ENCODE results near the gene PRKCSH. TPM values are rescaled to one million over a fixed set of nuclear protein-coding genes. Genes with fewer than 3 reads are reported as not detected.

The PRKCSH gene
- total RNA-seq, 1 donor from 2014 or later, result 405 TPM

- Histone ChIP-seq H3K79me2 (ENCODE audit: insufficient read depth, low read length) (no peaks in the 10 kb centered on the region), H3K27me3 (ENCODE audit: insufficient read depth, low read length) (peaks cover 3% of the 10 kb centered on the region), H3K9ac (ENCODE audit: low read length) (no peak overlapping the region), H3K27ac (ENCODE audit: low read depth, low read length) (no peak overlapping the region), H2AFZ (ENCODE audit: low read depth, low read length) (no peak overlapping the region), H3K36me3 (ENCODE audit: insufficient read depth, low read length) (no peaks in the 10 kb centered on the region), H3K4me3 (ENCODE audit: insufficient read depth, low read depth, low read length) (no peak overlapping the region), H3K9me3 (ENCODE audit: insufficient read depth, low read depth, low read length) (no peaks in the 10 kb centered on the region), H4K20me1 (ENCODE audit: insufficient read depth, low read length) (no peaks in the 10 kb centered on the region), H3K4me1 (ENCODE audit: insufficient read depth, low read length) (peaks cover 3% of the 10 kb centered on the region), H3K4me2 (ENCODE audit: low read length) (no peak overlapping the region)
- H3K36me3 Mint-ChIP-seq (ENCODE audit: low read depth, unreplicated experiment), result no peaks in the 10 kb centered on the region
- peaks cover 2% of the 10 kb centered on the region for H3K4me1 Mint-ChIP-seq (ENCODE audit: low read depth, unreplicated experiment)
- H3K27me3 Mint-ChIP-seq (ENCODE audit: low read depth, unreplicated experiment), result no peaks in the 10 kb centered on the region
- H3K9me3 Mint-ChIP-seq (ENCODE audit: unreplicated experiment), result no peaks in the 10 kb centered on the region
- DNase-seq (ENCODE audit: low read depth) (no peak), FAIRE-seq (no peak)
- no peak overlapping the region for H3K27ac Mint-ChIP-seq (ENCODE audit: unreplicated experiment)
- H3K4me3 Mint-ChIP-seq (ENCODE audit: unreplicated experiment), result no peak overlapping the region
- TF ChIP-seq CTCF (IDR thresholded peaks at IDR 0.05; ENCODE audit: insufficient read depth, low read depth, low read length) (no peak), EZH2 (IDR thresholded peaks at IDR 0.05; ENCODE audit: insufficient read depth, low read length) (no peak)
These were observed 26.8 kb upstream of the PRKCSH start for GRCh38 chr19:11408591-11408990.

GRCh38 chr19:11410682-11411081, 24.8 kb upstream of the PRKCSH start:
- Histone ChIP-seq H3K9ac (ENCODE audit: low read length) (no peak overlapping the region), H3K27me3 (ENCODE audit: insufficient read depth, low read length) (peaks cover 3% of the 10 kb centered on the region), H3K4me1 (ENCODE audit: insufficient read depth, low read length) (peaks cover 3% of the 10 kb centered on the region), H4K20me1 (ENCODE audit: insufficient read depth, low read length) (no peaks in the 10 kb centered on the region), H3K4me2 (ENCODE audit: low read length) (no peak overlapping the region), H3K27ac (ENCODE audit: low read depth, low read length) (no peak overlapping the region), H3K4me3 (ENCODE audit: insufficient read depth, low read depth, low read length) (no peak overlapping the region), H3K36me3 (ENCODE audit: insufficient read depth, low read length) (no peaks in the 10 kb centered on the region), H3K9me3 (ENCODE audit: insufficient read depth, low read depth, low read length) (no peaks in the 10 kb centered on the region), H2AFZ (ENCODE audit: low read depth, low read length) (no peak overlapping the region), H3K79me2 (ENCODE audit: insufficient read depth, low read length) (no peaks in the 10 kb centered on the region)
- no peaks in the 10 kb centered on the region for H3K9me3 Mint-ChIP-seq (ENCODE audit: unreplicated experiment)
- FAIRE-seq (no peak), DNase-seq (ENCODE audit: low read depth) (peak; percentile 22)
- H3K27ac Mint-ChIP-seq (ENCODE audit: unreplicated experiment), result no peak overlapping the region
- no peaks in the 10 kb centered on the region for H3K36me3 Mint-ChIP-seq (ENCODE audit: low read depth, unreplicated experiment)
- peaks cover 2% of the 10 kb centered on the region for H3K4me1 Mint-ChIP-seq (ENCODE audit: low read depth, unreplicated experiment)
- no peak overlapping the region for H3K4me3 Mint-ChIP-seq (ENCODE audit: unreplicated experiment)
- TF ChIP-seq EZH2 (IDR thresholded peaks at IDR 0.05; ENCODE audit: insufficient read depth, low read length) (no peak), CTCF (IDR thresholded peaks at IDR 0.05; ENCODE audit: insufficient read depth, low read depth, low read length) (no peak)
- no peaks in the 10 kb centered on the region for H3K27me3 Mint-ChIP-seq (ENCODE audit: low read depth, unreplicated experiment)

GRCh38 chr19:11414544-11414943, 20.9 kb upstream of the PRKCSH start:
- H4K20me1 ChIP-seq (ENCODE audit: insufficient read depth, low read length), result no peaks in the 10 kb centered on the region
- no peak for TF ChIP-seq CTCF (IDR thresholded peaks at IDR 0.05; ENCODE audit: insufficient read depth, low read depth, low read length)
- no peak for TF ChIP-seq EZH2 (IDR thresholded peaks at IDR 0.05; ENCODE audit: insufficient read depth, low read length)
- H3K4me3 Mint-ChIP-seq (ENCODE audit: unreplicated experiment), result no peak overlapping the region
- H3K4me1 ChIP-seq (ENCODE audit: insufficient read depth, low read length), result peaks cover 3% of the 10 kb centered on the region
- peaks cover 2% of the 10 kb centered on the region for H3K4me1 Mint-ChIP-seq (ENCODE audit: low read depth, unreplicated experiment)
- H3K9me3 Mint-ChIP-seq (ENCODE audit: unreplicated experiment), result no peaks in the 10 kb centered on the region
- peaks cover 13% of the 10 kb centered on the region for H3K27me3 Mint-ChIP-seq (ENCODE audit: low read depth, unreplicated experiment)
- H3K9ac ChIP-seq (ENCODE audit: low read length), result no peak overlapping the region
- H3K36me3 ChIP-seq (ENCODE audit: insufficient read depth, low read length), result no peaks in the 10 kb centered on the region
- no peak overlapping the region for H3K4me3 ChIP-seq (ENCODE audit: insufficient read depth, low read depth, low read length)
- no peak overlapping the region for H3K27ac Mint-ChIP-seq (ENCODE audit: unreplicated experiment)
- no peaks in the 10 kb centered on the region for H3K36me3 Mint-ChIP-seq (ENCODE audit: low read depth, unreplicated experiment)
- no peak overlapping the region for H3K4me2 ChIP-seq (ENCODE audit: low read length)
- H3K27me3 ChIP-seq (ENCODE audit: insufficient read depth, low read length), result peaks cover 17% of the 10 kb centered on the region
- H3K79me2 ChIP-seq (ENCODE audit: insufficient read depth, low read length), result no peaks in the 10 kb centered on the region
- FAIRE-seq (no peak), DNase-seq (ENCODE audit: low read depth) (no peak)
- no peak overlapping the region for H3K27ac ChIP-seq (ENCODE audit: low read depth, low read length)
- no peak overlapping the region for H2AFZ ChIP-seq (ENCODE audit: low read depth, low read length)
- no peaks in the 10 kb centered on the region for H3K9me3 ChIP-seq (ENCODE audit: insufficient read depth, low read depth, low read length)

All from astrocyte (in vitro differentiated cells and primary cell).